Sigmoid colon (tissue), 4 donors: ENCODE results near the gene COL17A1.

Experiments used
- CTCF ChIP-seq, 4 experiments: fragments of 450-650 bp in 3 of 4; fragments of 200-600 bp in 1 of 4; IDR thresholded peaks; one replicate each; pipeline ENCODE4 v1.5.1; 2016 to 2019; ENCODE audit warnings: antibody characterized with exemption in 4 of 4, mild to moderate bottlenecking in 3 of 4, moderate library complexity in 2 of 4
- POLR2AphosphoS5 ChIP-seq, 4 donors: sonication (generic); formaldehyde crosslinking; IDR thresholded peaks; one replicate each; pipeline ENCODE4 v1.6.1; 2017; ENCODE audit warnings: antibody characterized with exemption in 4 of 4

GRCh38 chr10:103990531-103990930 lies 95.1 kb downstream of the COL17A1 start:
- TF ChIP-seq CTCF (IDR thresholded peaks at IDR 0.05) = no peak
- no peak for TF ChIP-seq POLR2AphosphoS5 (IDR thresholded peaks at IDR 0.05)
